ENCODE results near the gene PRSS35.
"Not testable (repeated sequence)": the region's sequence is repeated elsewhere in the genome, so short reads cannot be mapped to it uniquely, and the experiment has no call there.

Gene PRSS35

DNA sequence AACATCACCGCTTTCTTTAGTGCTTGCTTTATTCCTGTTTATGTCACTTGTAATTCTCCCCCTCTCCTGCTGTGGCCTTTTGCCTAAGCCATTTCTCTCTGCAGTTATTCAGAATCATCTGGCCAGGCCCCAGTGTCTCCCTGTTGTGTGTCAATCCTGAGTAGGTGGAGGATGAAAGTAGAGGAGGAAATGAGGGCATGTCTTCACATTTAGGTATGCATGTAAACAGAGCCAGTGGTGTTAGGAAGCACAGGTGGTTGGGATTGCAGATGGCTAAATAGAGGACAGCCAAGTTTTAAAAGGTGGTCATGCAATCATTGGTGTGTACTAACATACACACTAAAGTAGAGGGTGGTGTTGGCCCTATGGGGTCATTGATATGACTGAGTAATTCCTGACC, 5.2 kb downstream of the PRSS35 start:
- no peak for DNase-seq (ENCODE audit: low read depth in 2 of 2)

DNA sequence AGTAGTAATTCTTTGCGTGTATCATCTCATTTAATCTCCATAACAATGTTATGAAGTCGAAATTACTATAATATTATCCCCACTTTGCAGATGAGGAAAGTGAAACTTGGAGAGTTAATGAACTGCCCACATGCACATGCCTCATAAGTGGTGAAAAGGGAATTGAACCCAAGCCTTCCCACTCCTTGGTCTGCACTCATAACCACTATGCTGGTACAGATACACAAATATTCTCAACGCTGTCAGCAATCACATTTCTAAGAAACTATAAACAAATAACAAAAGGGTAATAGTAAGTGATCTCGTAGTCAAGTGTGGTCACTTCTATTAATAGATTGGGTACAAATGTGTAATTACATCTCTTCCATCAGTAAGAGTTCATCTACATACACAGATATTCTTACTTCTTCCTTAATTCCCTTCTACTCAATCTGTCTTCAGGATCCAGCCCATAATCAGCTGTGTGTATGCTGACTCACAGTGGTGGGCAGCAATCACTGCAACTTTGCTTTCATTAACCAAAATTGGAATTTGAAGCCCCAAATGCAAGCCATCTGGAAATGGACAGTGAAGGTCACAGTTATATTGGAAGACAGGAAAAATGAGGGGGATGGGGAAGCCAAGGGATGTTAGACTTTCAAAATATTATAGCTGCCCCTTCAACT, 6.6 kb downstream of the PRSS35 start:
- DNase-seq (ENCODE audit: low read depth in 2 of 2): no peak

DNA sequence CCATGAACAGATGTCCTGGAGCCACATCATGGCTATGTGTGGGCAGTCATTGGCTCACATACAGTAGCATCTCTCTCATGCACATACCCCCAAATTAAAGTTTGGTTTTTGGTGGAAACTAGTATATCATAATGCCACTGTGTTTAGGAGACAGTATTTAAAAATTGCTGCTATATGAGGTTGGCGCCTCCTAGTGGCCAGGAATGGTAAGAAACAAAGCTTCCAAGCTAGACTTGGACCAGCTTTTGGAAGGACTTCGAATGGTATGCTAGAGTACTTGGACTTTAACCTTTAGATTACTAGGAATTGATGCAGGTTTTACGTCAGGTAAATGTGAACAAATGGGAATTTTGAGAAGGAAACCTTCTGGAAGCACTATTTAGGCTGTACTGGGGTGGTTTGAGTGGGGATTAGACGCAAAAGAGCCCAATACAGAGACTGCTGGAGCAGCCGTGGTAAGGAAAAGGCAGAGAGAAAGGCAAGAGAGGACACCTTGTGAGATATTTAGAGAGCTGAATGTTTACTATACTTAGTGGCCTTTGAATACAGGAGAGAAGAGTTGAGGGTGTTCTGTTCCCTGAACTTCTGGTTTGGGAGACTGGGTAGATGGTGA, 23.8 kb downstream of the PRSS35 start:
- peak; percentile 27 to 37 for DNase-seq (ENCODE audit: low read depth in 2 of 2)

DNA sequence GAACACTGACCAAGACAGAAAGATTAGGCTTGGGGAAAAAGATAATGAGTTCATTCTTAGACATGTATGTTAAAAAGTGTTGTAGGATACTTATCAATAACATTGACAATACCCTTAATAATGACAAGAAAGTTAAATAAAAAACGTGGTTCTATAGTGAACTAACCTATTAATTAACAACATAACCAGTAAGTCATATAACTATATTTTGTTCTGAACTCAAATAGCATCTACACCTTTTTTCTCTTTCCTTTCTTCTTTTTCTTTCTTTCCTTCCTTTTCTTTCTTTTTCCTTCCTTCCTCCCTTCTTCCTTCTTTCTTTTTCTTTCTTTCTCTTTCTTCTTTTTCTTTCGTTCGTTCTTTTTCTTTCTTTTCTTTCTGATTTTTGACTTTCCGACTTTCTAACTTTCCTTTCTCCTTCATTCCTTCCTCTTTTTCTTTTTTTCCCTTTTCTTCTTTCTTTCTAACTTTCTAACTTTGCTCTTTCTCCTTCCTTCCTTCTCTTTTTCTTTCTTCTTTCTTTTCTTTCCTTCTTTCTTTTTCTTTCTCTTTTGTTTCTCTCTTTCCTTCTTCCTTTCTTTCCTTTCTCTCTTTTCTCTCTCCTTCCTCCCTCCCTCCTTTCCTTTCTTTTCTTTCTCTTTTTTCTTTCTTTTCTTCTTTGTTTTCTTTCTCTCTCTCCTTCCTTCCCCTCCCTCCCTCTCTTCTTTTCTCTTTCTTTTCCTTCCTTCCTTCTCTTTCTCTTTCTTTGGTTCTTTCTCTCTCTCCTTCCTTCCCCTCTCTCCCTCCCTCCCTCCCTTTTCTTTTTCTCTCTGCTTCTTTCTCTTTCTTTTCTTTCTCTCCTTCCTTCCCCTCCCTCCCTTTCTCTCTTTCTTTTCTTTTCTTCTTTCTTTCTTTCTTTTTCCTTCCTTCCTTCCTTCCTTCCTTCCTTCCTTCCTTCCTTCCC, 24.6 kb downstream of the PRSS35 start:
- DNase-seq (ENCODE audit: low read depth in 2 of 2): no peak

DNA sequence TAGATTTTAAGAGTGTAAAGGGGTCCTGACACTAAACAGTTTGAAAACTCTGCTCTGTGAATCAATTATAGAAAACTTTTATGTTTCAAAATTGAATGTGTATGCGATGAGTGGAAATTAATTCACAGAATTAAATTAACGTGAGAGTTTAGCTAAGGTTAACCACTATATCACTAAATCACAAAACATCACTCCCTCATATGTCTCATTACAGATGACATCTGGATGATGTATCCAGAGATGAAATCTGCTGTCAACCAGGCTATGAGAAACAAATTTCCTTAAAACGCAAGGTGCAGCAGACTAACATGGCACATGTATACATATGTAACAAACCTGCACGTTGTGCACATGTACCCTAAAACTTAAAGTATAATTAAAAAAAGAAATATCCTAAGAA, 27.3 kb downstream of the PRSS35 start:
- DNase-seq (ENCODE audit: low read depth in 2 of 2): no peak

DNA sequence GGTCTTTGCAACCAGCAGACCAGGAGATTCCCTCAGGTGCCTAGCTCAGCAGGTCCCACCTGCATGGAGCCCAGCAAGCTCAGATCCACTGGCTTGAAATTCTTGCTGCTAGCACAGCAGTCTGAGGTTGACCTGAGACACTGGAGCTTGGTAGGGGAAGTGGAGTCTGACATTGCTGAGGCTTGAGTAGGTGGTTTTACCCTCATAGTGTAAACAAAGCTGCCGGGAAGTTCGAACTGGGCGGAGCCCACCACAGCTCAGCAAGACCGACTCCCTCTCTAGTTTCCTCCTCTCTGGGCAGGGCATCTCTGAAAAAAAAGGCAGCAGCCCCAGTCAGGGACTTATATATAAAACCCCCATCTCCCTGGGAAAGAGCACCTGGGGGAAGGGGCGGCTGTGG, 34.3 kb downstream of the PRSS35 start:
- DNase-seq (ENCODE audit: low read depth in 2 of 2): no peak

DNA sequence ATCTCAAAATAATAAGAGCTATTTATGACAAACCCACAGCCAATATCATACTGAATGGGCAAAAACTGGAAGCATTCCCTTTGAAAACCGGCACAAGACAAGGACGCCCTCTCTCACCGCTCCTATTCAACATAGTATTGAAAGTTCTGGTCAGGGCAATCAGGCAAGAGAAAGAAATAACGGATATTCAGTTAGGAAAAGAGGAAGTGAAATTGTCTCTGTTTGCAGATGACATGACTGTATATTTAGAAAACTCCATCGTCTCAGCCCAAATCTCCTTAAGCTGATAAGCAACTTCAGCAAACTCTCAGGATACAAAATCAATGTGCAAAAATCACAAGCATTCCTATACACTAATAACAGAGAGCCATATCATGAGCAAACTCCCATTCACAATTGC, 38.1 kb downstream of the PRSS35 start:
- not testable (repeated sequence) for DNase-seq (ENCODE audit: low read depth in 2 of 2)

DNA sequence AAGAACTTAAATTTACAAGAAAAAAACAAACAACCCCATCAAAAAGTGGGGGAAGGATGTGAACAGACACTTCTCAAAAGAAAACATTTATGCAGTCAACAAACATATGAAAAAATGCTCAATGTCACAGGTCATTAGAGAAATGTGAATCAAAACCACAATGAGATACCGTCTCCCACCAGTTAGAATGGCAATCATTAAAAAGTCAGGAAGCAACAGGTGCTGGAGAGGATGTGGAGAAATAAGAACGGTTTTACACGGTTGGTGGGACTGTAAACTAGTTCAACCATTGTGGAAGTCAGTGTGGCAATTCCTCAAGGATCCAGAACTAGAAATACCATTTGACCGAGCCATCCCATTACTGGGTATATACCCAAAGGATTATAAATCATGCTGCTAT, 39.4 kb downstream of the PRSS35 start:
- DNase-seq (ENCODE audit: low read depth in 2 of 2): not testable (repeated sequence)

DNA sequence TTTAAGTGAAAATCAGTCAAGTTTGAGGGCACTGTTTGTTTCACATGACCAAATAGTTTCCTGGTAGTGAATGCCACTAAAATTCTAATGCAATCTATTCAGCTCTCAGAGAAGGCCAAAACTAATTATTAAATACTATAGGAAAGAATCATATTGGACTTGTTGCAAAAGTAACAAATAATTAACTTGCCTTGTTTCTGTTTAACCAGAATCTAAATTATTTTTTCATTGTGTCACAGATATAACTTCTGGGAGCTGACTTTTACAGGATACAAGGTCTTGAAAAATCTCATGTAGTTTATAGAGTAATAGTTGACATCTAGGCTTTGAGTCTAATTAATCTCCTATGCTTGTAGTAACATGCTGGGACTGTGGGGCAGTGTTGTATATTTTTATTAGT, 44.5 kb downstream of the PRSS35 start:
- DNase-seq (ENCODE audit: low read depth in 2 of 2): no peak

DNA sequence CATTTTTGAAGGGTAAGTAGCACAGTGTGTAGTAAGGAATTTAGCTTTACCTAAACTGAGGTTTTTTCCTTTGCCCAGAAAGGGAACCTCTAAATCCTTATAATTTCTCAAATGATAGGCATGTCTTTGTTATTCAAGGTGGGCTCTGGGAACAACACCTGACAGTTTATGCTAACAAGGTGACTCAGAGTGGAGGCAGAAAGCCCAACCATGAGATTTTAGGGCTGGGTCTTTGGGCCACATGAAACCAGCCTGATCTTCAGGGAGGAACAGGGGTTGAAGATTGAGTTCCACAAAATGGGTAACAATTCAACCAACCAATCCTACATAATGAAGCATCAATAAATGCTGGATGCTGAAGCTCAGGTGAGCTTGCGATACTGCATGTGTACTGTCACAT, 46.6 kb downstream of the PRSS35 start:
- no peak for DNase-seq (ENCODE audit: low read depth in 2 of 2)

DNA sequence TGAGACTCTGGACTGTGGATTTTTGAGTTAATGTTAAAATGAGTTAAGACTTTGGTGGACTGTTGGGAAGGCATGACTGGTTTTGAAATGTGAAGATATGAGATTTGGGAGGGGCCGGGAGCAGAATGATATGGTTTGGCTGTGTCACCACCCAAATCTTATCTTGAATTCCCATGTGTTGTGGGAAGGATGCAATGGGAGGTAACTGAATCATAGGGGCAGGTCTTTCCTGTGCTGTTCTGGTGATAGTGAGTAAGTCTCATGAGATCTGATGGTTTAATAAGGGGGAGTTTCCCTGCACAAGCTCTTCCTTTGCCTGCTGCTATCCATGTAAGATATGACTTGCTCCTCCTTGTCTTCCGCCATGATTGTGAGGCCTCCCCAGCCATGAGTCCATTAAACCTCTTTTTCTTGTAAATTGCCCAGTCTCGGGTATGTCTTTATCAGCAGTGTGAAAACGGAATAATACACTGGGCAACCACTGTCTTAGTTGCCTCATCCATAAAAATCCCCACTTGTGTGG, 59.4 kb downstream of the PRSS35 start:
- not testable (repeated sequence) for DNase-seq (ENCODE audit: low read depth in 2 of 2)

DNA sequence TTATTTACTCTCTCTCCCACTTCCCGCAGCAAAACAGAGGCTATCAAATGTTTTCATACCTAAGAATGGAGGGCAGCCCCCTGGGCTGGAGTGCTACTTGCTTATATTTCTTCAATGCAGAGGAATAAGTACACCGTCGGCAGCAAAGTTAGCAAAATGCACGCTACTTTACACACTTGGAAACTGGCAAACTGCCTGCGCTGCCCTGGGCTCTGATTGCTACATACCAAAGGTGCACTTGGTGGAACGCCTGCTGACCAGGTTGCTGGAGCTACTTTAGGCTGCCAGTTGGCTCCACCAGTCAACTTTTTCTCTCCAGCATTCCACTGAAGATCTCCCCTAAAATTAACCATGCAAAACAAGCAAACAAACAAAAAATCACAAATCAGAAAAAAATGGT, 62.4 kb downstream of the PRSS35 start:
- DNase-seq (ENCODE audit: low read depth in 2 of 2): no peak

Data from activated CD4-positive, alpha-beta T cell treated with anti-CD3 and anti-CD28 coated beads for 24 hours (primary cell).